Loucy (cell line): ENCODE measurements around the gene CADM1.

Experiments used
- H2AFZ ChIP-seq: fragments of 200-600 bp; sonication (generic); 2 replicates; pipeline ENCODE4 v1.6.0; 2016; ENCODE audit warnings: antibody characterized with exemption, mild to moderate bottlenecking, low read length, moderate library complexity
- H3F3A ChIP-seq: fragments of 200-600 bp; 2 replicates; pipeline ENCODE4 v1.6.0; 2016; ENCODE audit warnings: antibody characterized with exemption, low read depth, mild to moderate bottlenecking
- H3K27me3 ChIP-seq: fragments of 200-600 bp; sonication (generic); 2 replicates; pipeline ENCODE4 v1.6.1; 2014; ENCODE audit warnings: low read length, mild to moderate bottlenecking; ENCODE audit not compliant: insufficient read depth, poor library complexity, severe bottlenecking
- H3K36me3 ChIP-seq: fragments of 200-600 bp; sonication (generic); 2 replicates; pipeline ENCODE4 v1.6.1; 2016; ENCODE audit warnings: low read length; ENCODE audit not compliant: insufficient read depth
- H3K4me1 ChIP-seq: fragments of 200-600 bp; sonication (generic); 2 replicates; pipeline ENCODE4 v1.5.1; 2014; ENCODE audit warnings: low read length, mild to moderate bottlenecking; ENCODE audit not compliant: insufficient read depth, poor library complexity, severe bottlenecking
- H3K4me2 ChIP-seq: fragments of 200-600 bp; sonication (generic); 2 replicates; pipeline ENCODE4 v1.6.0; 2014; ENCODE audit warnings: antibody characterized with exemption, low read length, low read depth, mild to moderate bottlenecking; ENCODE audit not compliant: poor library complexity, severe bottlenecking
- H3K4me3 ChIP-seq: fragments of 200-600 bp; sonication (generic); 2 replicates; pipeline ENCODE4 v1.5.1; 2014; ENCODE audit warnings: low read length, mild to moderate bottlenecking, mixed read lengths; ENCODE audit not compliant: poor library complexity, severe bottlenecking
- H3K79me2 ChIP-seq: fragments of 200-600 bp; sonication (generic); 2 replicates; pipeline ENCODE4 v1.6.1; 2014; ENCODE audit warnings: low read length; ENCODE audit not compliant: insufficient read depth
- H3K9ac ChIP-seq: fragments of 200-600 bp; sonication (generic); 2 replicates; pipeline ENCODE4 v1.6.0; 2014; ENCODE audit warnings: mild to moderate bottlenecking, low read depth, low read length, moderate library complexity; ENCODE audit not compliant: poor library complexity, severe bottlenecking
- H3K9me2 ChIP-seq: fragments of 200-600 bp; sonication (generic); replicated peaks from 2 replicates; pipeline ENCODE4 v1.6.1; 2016; ENCODE audit warnings: low read depth, low read length, mixed read lengths
- H3K9me3 ChIP-seq: fragments of 200-600 bp; sonication (generic); 2 replicates; pipeline ENCODE4 v1.6.1; 2014; ENCODE audit warnings: mild to moderate bottlenecking, antibody characterized with exemption, low read length, low read depth; ENCODE audit not compliant: insufficient read depth
- H4K20me1 ChIP-seq: fragments of 200-600 bp; sonication (generic); 2 replicates; pipeline ENCODE4 v1.6.0; 2014; ENCODE audit warnings: antibody characterized with exemption, low read length, mild to moderate bottlenecking; ENCODE audit not compliant: insufficient read depth, poor library complexity, severe bottlenecking
- CTCF ChIP-seq: fragments of 200-600 bp; sonication (generic); conservative IDR thresholded peaks from 2 replicates; pipeline ENCODE4 v1.5.1; 2014; ENCODE audit warnings: mild to moderate bottlenecking, antibody characterized with exemption, low read length
- EZH2phosphoT487 ChIP-seq: fragments of 200-600 bp; IDR thresholded peaks from 2 replicates; pipeline ENCODE4 v1.6.1; 2018; ENCODE audit warnings: antibody characterized with exemption, mild to moderate bottlenecking, moderate library complexity, borderline replicate concordance

The CADM1 gene

GRCh38 chr11:115198321-115198741 is 305.9 kb downstream of the CADM1 start:
- Histone ChIP-seq H3K79me2 (no peaks in the 10 kb centered on the region), H3K4me3 (no peak overlapping the region), H3K27me3 (no peaks in the 10 kb centered on the region), H3K36me3 (no peaks in the 10 kb centered on the region), H4K20me1 (no peaks in the 10 kb centered on the region), H3K9me2 (no peaks in the 10 kb centered on the region), H2AFZ (no peak overlapping the region), H3K9me3 (no peaks in the 10 kb centered on the region), H3F3A (no peaks in the 10 kb centered on the region), H3K9ac (no peak overlapping the region), H3K4me1 (no peaks in the 10 kb centered on the region), H3K4me2 (no peak overlapping the region)
- TF ChIP-seq CTCF, result no peak
- no peak for TF ChIP-seq EZH2phosphoT487

DNA sequence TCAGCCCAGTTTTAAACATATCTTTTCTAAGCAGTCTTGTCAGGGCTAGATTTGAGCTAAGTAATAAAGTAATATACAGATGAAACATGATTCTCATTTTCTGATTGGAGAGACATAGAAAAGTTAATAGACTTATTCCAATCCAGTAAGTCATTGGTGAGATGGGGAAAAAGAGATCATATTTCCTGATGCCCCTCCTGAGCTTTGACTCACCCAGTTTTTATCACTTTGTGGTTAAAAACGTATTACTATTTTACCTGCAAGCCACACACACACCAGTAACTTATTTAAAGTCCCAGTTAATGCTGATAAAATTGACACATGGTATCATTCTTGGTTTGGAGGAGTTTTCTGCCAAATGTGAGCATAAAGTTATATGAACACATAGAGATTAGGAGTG is 306.8 kb downstream of the CADM1 start:
- H3K4me2 ChIP-seq, result no peak overlapping the region
- TF ChIP-seq CTCF (no peak), EZH2phosphoT487 (no peak)
- no peaks in the 10 kb centered on the region for H3K9me3 ChIP-seq
- no peaks in the 10 kb centered on the region for H3K27me3 ChIP-seq
- H3K4me3 ChIP-seq, result no peak overlapping the region
- H3K36me3 ChIP-seq, result no peaks in the 10 kb centered on the region
- no peaks in the 10 kb centered on the region for H3K4me1 ChIP-seq
- H3K9ac ChIP-seq, result no peak overlapping the region
- no peaks in the 10 kb centered on the region for H3K79me2 ChIP-seq
- H2AFZ ChIP-seq, result no peak overlapping the region
- H3F3A ChIP-seq, result no peaks in the 10 kb centered on the region
- no peaks in the 10 kb centered on the region for H3K9me2 ChIP-seq
- H4K20me1 ChIP-seq, result no peaks in the 10 kb centered on the region

GRCh38 chr11:115197031-115197430 is 307.2 kb downstream of the CADM1 start:
- H3K4me1 ChIP-seq, result no peaks in the 10 kb centered on the region
- H3F3A ChIP-seq, result no peaks in the 10 kb centered on the region
- TF ChIP-seq CTCF (no peak), EZH2phosphoT487 (no peak)
- H4K20me1 ChIP-seq, result no peaks in the 10 kb centered on the region
- H3K4me3 ChIP-seq, result no peak overlapping the region
- no peaks in the 10 kb centered on the region for H3K36me3 ChIP-seq
- no peak overlapping the region for H3K4me2 ChIP-seq
- H3K9ac ChIP-seq, result no peak overlapping the region
- no peaks in the 10 kb centered on the region for H3K9me2 ChIP-seq
- H3K79me2 ChIP-seq, result no peaks in the 10 kb centered on the region
- no peak overlapping the region for H2AFZ ChIP-seq
- H3K9me3 ChIP-seq, result no peaks in the 10 kb centered on the region
- no peaks in the 10 kb centered on the region for H3K27me3 ChIP-seq
